Breast epithelium (tissue), 4 donors: Measurements from ENCODE around the gene LGALS7. TPM values are rescaled to one million over a fixed set of nuclear protein-coding genes. Genes with fewer than 3 reads are reported as not detected.
"Not testable (repeated sequence)": the region's sequence is repeated elsewhere in the genome, so short reads cannot be mapped to it uniquely, and the experiment has no call there.

ENCODE experiments used
- DNase-seq, 2 donors: peaks; one replicate each; pipeline ENCODE4 v3.0.0-alpha.2; 2019; ENCODE audit warnings: low spot score in 2 of 2
- H3K27ac ChIP-seq, 2 donors: fragments of 200-600 bp; sonication (generic) in 1 of 2; one replicate each; pipeline ENCODE4 v1.5.1; 2016 to 2019; ENCODE audit warnings: mild to moderate bottlenecking in 1 of 2
- H3K27me3 ChIP-seq, 2 donors: fragments of 200-600 bp; sonication (generic) in 1 of 2; one replicate each; pipeline versions ENCODE4 v1.5.1 to v1.6.0; 2017 to 2019; ENCODE audit warnings: control low read depth in 1 of 2, mild to moderate bottlenecking in 1 of 2
- H3K36me3 ChIP-seq: fragments of 200-600 bp; one replicate; pipeline ENCODE4 v1.5.1; 2019
- H3K4me1 ChIP-seq, 2 donors: fragments of 200-600 bp; sonication (generic); one replicate each; pipeline ENCODE4 v1.5.1; 2016 to 2019; ENCODE audit warnings: control low read depth in 1 of 2
- H3K4me3 ChIP-seq, 3 donors: fragments of 200-600 bp; sonication (generic); 1 replicate in 2 of 3; 2 replicates in 1 of 3; pipeline ENCODE4 v1.5.1; 2016 to 2019; ENCODE audit warnings: mild to moderate bottlenecking in 3 of 3, moderate library complexity in 2 of 3
- H3K9me3 ChIP-seq, 2 donors: fragments of 200-600 bp; sonication (generic) in 1 of 2; one replicate each; pipeline ENCODE4 v1.5.1; 2016 to 2019; ENCODE audit warnings: control low read depth in 1 of 2
- CTCF ChIP-seq, 3 donors: fragments of 450-650 bp; IDR thresholded peaks; one replicate each; pipeline ENCODE4 v1.5.1; 2016 to 2017; ENCODE audit warnings: antibody characterized with exemption in 3 of 3, mild to moderate bottlenecking in 3 of 3, moderate library complexity in 3 of 3
- POLR2A ChIP-seq: fragments of 450-650 bp; IDR thresholded peaks from one replicate; pipeline ENCODE4 v1.6.1; 2016; ENCODE audit warnings: antibody characterized with exemption, mild to moderate bottlenecking, moderate library complexity
- POLR2AphosphoS5 ChIP-seq, 3 donors: sonication (generic); formaldehyde crosslinking; IDR thresholded peaks; one replicate each; pipeline ENCODE4 v1.6.1; 2017; ENCODE audit warnings: antibody characterized with exemption in 3 of 3
- intact Hi-C: fragments of 100-400 bp; cut with DNase I; formaldehyde crosslinking; loops from one replicate; pipeline ENCODE4 v1.15.1; 2023; ENCODE audit warnings: low total_unique reads
- total RNA-seq, 3 donors: library from RNA; depleted of rRNA; stranded (reverse); fragments of >200 nt; gene quantifications; one replicate each; pipeline ENCODE4 v1.1.0, GENCODE V29; 2016

Gene LGALS7
- total RNA-seq, 3 donors from 2014 or later = 1.5 TPM; not detected in 2

- H3K36me3 ChIP-seq = no peaks in the 10 kb centered on the region
- H3K27ac ChIP-seq = no peak overlapping the region
- H3K9me3 ChIP-seq = no peaks in the 10 kb centered on the region
- TF ChIP-seq POLR2A (no peak), POLR2AphosphoS5 (IDR thresholded peaks at IDR 0.05) (no peak), CTCF (IDR thresholded peaks at IDR 0.05) (no peak)
- intact Hi-C loops = no loop called here
- no peaks in the 10 kb centered on the region for H3K27me3 ChIP-seq
- H3K4me1 ChIP-seq = no peaks in the 10 kb centered on the region
- H3K4me3 ChIP-seq = no peak overlapping the region
- DNase-seq = no peak
These were observed 31.9 kb upstream of the LGALS7 start for GRCh38 chr19:38805180-38805579.

- Histone ChIP-seq H3K4me1 (no peaks in the 10 kb centered on the region), H3K9me3 (no peaks in the 10 kb centered on the region), H3K27me3 (no peaks in the 10 kb centered on the region), H3K27ac (no peak overlapping the region), H3K4me3 (no peak overlapping the region), H3K36me3 (no peaks in the 10 kb centered on the region)
- intact Hi-C loops = no loop called here
- DNase-seq = no peak
- no peak for TF ChIP-seq POLR2AphosphoS5 (IDR thresholded peaks at IDR 0.05)
- TF ChIP-seq CTCF (IDR thresholded peaks at IDR 0.05) = no peak
These were observed 30.2 kb upstream of the LGALS7 start for GRCh38 chr19:38803543-38803942.

- intact Hi-C loops = no loop called here
- no peaks in the 10 kb centered on the region for H3K36me3 ChIP-seq
- no peaks in the 10 kb centered on the region for H3K4me1 ChIP-seq
These were observed 28.2 kb upstream of the LGALS7 start for GRCh38 chr19:38801359-38802095.

GRCh38 chr19:38800577-38801347 is 27.4 kb upstream of the LGALS7 start:
- no peaks in the 10 kb centered on the region for H3K9me3 ChIP-seq
- no peaks in the 10 kb centered on the region for H3K27me3 ChIP-seq
- intact Hi-C loops = no loop called here
- DNase-seq = no peak
- H3K4me3 ChIP-seq = no peak overlapping the region
- TF ChIP-seq POLR2AphosphoS5 (IDR thresholded peaks at IDR 0.05) (no peak), POLR2A (no peak), CTCF (IDR thresholded peaks at IDR 0.05) (no peak)
- no peaks in the 10 kb centered on the region for H3K4me1 ChIP-seq
- H3K36me3 ChIP-seq = no peaks in the 10 kb centered on the region
- H3K27ac ChIP-seq = no peak overlapping the region

More at GRCh38 chr19:38801359-38802095, 28.2 kb upstream of the LGALS7 start:
- Histone ChIP-seq H3K9me3 (no peaks in the 10 kb centered on the region), H3K4me3 (no peak overlapping the region), H3K27me3 (no peaks in the 10 kb centered on the region), H3K27ac (no peak overlapping the region)
- TF ChIP-seq POLR2A (no peak), CTCF (IDR thresholded peaks at IDR 0.05) (no peak), POLR2AphosphoS5 (IDR thresholded peaks at IDR 0.05) (no peak)
- DNase-seq = no peak

- Histone ChIP-seq H3K4me3 (no peak overlapping the region), H3K27ac (no peak overlapping the region), H3K36me3 (no peaks in the 10 kb centered on the region), H3K4me1 (no peaks in the 10 kb centered on the region), H3K27me3 (no peaks in the 10 kb centered on the region), H3K9me3 (no peaks in the 10 kb centered on the region)
- intact Hi-C loops = no loop called here
- DNase-seq = no peak
- TF ChIP-seq CTCF (IDR thresholded peaks at IDR 0.05) (no peak), POLR2AphosphoS5 (IDR thresholded peaks at IDR 0.05) (no peak), POLR2A (no peak)
These were observed 25.8 kb upstream of the LGALS7 start for GRCh38 chr19:38799104-38799503.

- H3K4me1 ChIP-seq, H3K36me3 ChIP-seq, H3K4me3 ChIP-seq, intact Hi-C loops, DNase-seq, H3K9me3 ChIP-seq, H3K27ac ChIP-seq, H3K27me3 ChIP-seq: not testable (repeated sequence)
These were observed 24.5 kb upstream of the LGALS7 start for GRCh38 chr19:38797781-38798180.
